CD14-positive monocyte (primary cell): ENCODE data around the gene SEMA3D. TPM values are rescaled to one million over a fixed set of nuclear protein-coding genes. Genes with fewer than 3 reads are reported as not detected.

Source experiments
- DNase-seq, 3 donors: peaks; one replicate each; pipeline ENCODE4 v3.0.0-alpha.2; 2011 to 2022
- H2AFZ ChIP-seq: 2 replicates; pipeline ENCODE4 v1.6.0; 2012; ENCODE audit warnings: mild to moderate bottlenecking, low read depth, low read length, inconsistent platforms; ENCODE audit not compliant: insufficient read depth, poor library complexity, severe bottlenecking
- H3K27ac ChIP-seq, 2 donors: 1 replicate in 1 of 2; 2 replicates in 1 of 2; pipeline ENCODE4 v1.5.1; 2012 to 2013; ENCODE audit warnings: low read length in 2 of 2, control low read depth in 1 of 2, inconsistent platforms in 1 of 2, low read depth in 1 of 2, mild to moderate bottlenecking in 1 of 2
- H3K27me3 ChIP-seq, 2 donors: one replicate each; pipeline versions ENCODE4 v1.6.0 to v1.6.1; 2011 to 2013; ENCODE audit warnings: low read length in 2 of 2; ENCODE audit not compliant: control insufficient read depth in 2 of 2, insufficient read depth in 2 of 2
- H3K36me3 ChIP-seq, 2 donors: replicated peaks in 1 of 2; 1 replicate in 1 of 2; 2 replicates in 1 of 2; pipeline versions ENCODE4 v1.5.1 to v1.6.1; 2012 to 2013; ENCODE audit warnings: low read length in 2 of 2, control low read depth in 1 of 2, inconsistent platforms in 1 of 2, mild to moderate bottlenecking in 1 of 2; ENCODE audit not compliant: insufficient read depth in 2 of 2, control insufficient read depth in 1 of 2
- H3K4me1 ChIP-seq, 2 donors: 1 replicate in 1 of 2; 2 replicates in 1 of 2; pipeline versions ENCODE4 v1.5.1 to v1.6.1; 2012 to 2013; ENCODE audit warnings: low read length in 2 of 2, control low read depth in 1 of 2, inconsistent platforms in 1 of 2, mild to moderate bottlenecking in 1 of 2, moderate library complexity in 1 of 2; ENCODE audit not compliant: insufficient read depth in 2 of 2, control insufficient read depth in 1 of 2
- H3K4me2 ChIP-seq: replicated peaks from 2 replicates; pipeline ENCODE3; 2012; ENCODE audit warnings: low read length, moderate library complexity, mild to moderate bottlenecking; ENCODE audit not compliant: poor library complexity, severe bottlenecking; ENCODE audit errors: extremely low read depth
- H3K4me3 ChIP-seq, 3 experiments: fragments of 200-600 bp in 1 of 3; sonication (generic) in 1 of 3; replicated peaks in 1 of 3; 1 replicate in 2 of 3; 2 replicates in 1 of 3; pipeline ENCODE4 v1.5.1; 2011 to 2013; ENCODE audit warnings: low read length in 3 of 3, mild to moderate bottlenecking in 3 of 3, control low read depth in 2 of 3, low read depth in 2 of 3, inconsistent platforms in 1 of 3, moderate library complexity in 1 of 3
- H3K79me2 ChIP-seq: 2 replicates; pipeline ENCODE4 v1.6.0; 2012; ENCODE audit warnings: mild to moderate bottlenecking, control low read depth, inconsistent platforms, low read length, moderate library complexity; ENCODE audit not compliant: insufficient read depth
- H3K9ac ChIP-seq: 2 replicates; pipeline ENCODE4 v1.6.0; 2017; ENCODE audit warnings: low read length, mild to moderate bottlenecking; ENCODE audit not compliant: insufficient read depth, poor library complexity, severe bottlenecking
- H3K9me3 ChIP-seq, 2 donors: replicated peaks in 1 of 2; 1 replicate in 1 of 2; 2 replicates in 1 of 2; pipeline versions ENCODE4 v1.5.1 to v1.6.1; 2012 to 2013; ENCODE audit warnings: low read length in 2 of 2, control low read depth in 1 of 2; ENCODE audit not compliant: control insufficient read depth in 1 of 2, insufficient read depth in 1 of 2
- H4K20me1 ChIP-seq: 2 replicates; pipeline ENCODE4 v1.6.0; 2012; ENCODE audit warnings: mild to moderate bottlenecking, low read length, control low read depth, moderate library complexity; ENCODE audit not compliant: insufficient read depth
- H3K27ac Mint-ChIP-seq, 7 donors: one replicate each; pipeline ENCODE4 v1.8.0; 2020; ENCODE audit warnings: mild to moderate bottlenecking in 7 of 7, mixed read lengths in 7 of 7, moderate library complexity in 6 of 7, inconsistent platforms in 2 of 7
- H3K27me3 Mint-ChIP-seq, 3 donors: one replicate each; pipeline ENCODE4 v1.8.0; 2021 to 2022; ENCODE audit warnings: low read depth in 3 of 3, mild to moderate bottlenecking in 3 of 3, mixed read lengths in 3 of 3, moderate library complexity in 3 of 3, inconsistent platforms in 1 of 3
- H3K36me3 Mint-ChIP-seq, 2 donors: one replicate each; pipeline ENCODE4 v1.8.0; 2020; ENCODE audit warnings: mixed read lengths in 2 of 2, inconsistent platforms in 1 of 2, mild to moderate bottlenecking in 1 of 2
- H3K4me1 Mint-ChIP-seq: one replicate; pipeline ENCODE4 v1.8.0; 2020; ENCODE audit warnings: mild to moderate bottlenecking, mixed read lengths
- H3K4me3 Mint-ChIP-seq, 2 donors: one replicate each; pipeline ENCODE4 v1.8.0; 2020; ENCODE audit warnings: mild to moderate bottlenecking in 2 of 2, mixed read lengths in 2 of 2, moderate library complexity in 1 of 2
- H3K9me3 Mint-ChIP-seq, 7 donors: one replicate each; pipeline ENCODE4 v1.8.0; 2020 to 2022; ENCODE audit warnings: mixed read lengths in 7 of 7, mild to moderate bottlenecking in 6 of 7, moderate library complexity in 6 of 7, inconsistent platforms in 2 of 7
- WGBS: methylation state at CpG from one replicate; pipeline ENCODE4 v1.1.5; 2013; ENCODE audit warnings: missing lambda C conversion rate; ENCODE audit not compliant: insufficient coverage; 5-methylcytosine and 5-hydroxymethylcytosine counted together
- intact Hi-C, 2 donors: fragments of 100-400 bp; cut with micrococcal nuclease; formaldehyde crosslinking; loops; one replicate each; pipeline versions ENCODE4 v1.15.0 to v1.15.1; 2023
- polyA plus RNA-seq, 3 donors: library from polyadenylated mRNA; depleted of rRNA in 1 of 3; unstranded in 2 of 3; stranded (reverse) in 1 of 3; fragments of 300-500 nt in 2 of 3; fragments of >200 nt in 1 of 3; fragmentation: Illumina TruSeq in 2 of 3; gene quantifications; 1 replicate in 2 of 3; 2 replicates in 1 of 3; pipeline ENCODE4 v1.2.3, GENCODE V29; 2012 to 2021
- TF ChIP-seq, protein P1 (sequence below): fragments of 200-600 bp; IDR thresholded peaks from one replicate; pipeline ENCODE4 v1.8.0; 2022; ENCODE audit warnings: antibody characterized with exemption, mild to moderate bottlenecking

The SEMA3D gene
- polyA plus RNA-seq, 3 donors, result not detected

- peaks cover 0 to 1% of the 10 kb centered on the region in 2 donors for H3K27me3 ChIP-seq
- no peak for DNase-seq
- H3K79me2 ChIP-seq, result no peaks in the 10 kb centered on the region
- no peaks in the 10 kb centered on the region for H3K36me3 ChIP-seq
- intact Hi-C loops, result no loop called here
- 75% methylated on average over 2 of the region's 2 CpGs for WGBS
- peaks cover 1 to 4% (median 2%) of the 10 kb centered on the region in 3 donors for H3K27me3 Mint-ChIP-seq
- H3K4me1 ChIP-seq, result no peaks in the 10 kb centered on the region
- H3K4me2 ChIP-seq, result no peak overlapping the region
- no peak overlapping the region for H3K27ac Mint-ChIP-seq
- H3K27ac ChIP-seq, result no peak overlapping the region
- H3K4me3 Mint-ChIP-seq, result no peak overlapping the region
- peaks cover 14 to 27% (median 22%) of the 10 kb centered on the region in 7 donors for H3K9me3 Mint-ChIP-seq
- no peak overlapping the region for H3K4me3 ChIP-seq
- no peaks in the 10 kb centered on the region for H3K36me3 Mint-ChIP-seq
- H3K4me1 Mint-ChIP-seq, result no peaks in the 10 kb centered on the region
- no peak overlapping the region for H2AFZ ChIP-seq
- peaks cover 8 to 15% of the 10 kb centered on the region in 2 donors for H3K9me3 ChIP-seq
- H3K9ac ChIP-seq, result no peak overlapping the region
- TF ChIP-seq, protein P1, sequence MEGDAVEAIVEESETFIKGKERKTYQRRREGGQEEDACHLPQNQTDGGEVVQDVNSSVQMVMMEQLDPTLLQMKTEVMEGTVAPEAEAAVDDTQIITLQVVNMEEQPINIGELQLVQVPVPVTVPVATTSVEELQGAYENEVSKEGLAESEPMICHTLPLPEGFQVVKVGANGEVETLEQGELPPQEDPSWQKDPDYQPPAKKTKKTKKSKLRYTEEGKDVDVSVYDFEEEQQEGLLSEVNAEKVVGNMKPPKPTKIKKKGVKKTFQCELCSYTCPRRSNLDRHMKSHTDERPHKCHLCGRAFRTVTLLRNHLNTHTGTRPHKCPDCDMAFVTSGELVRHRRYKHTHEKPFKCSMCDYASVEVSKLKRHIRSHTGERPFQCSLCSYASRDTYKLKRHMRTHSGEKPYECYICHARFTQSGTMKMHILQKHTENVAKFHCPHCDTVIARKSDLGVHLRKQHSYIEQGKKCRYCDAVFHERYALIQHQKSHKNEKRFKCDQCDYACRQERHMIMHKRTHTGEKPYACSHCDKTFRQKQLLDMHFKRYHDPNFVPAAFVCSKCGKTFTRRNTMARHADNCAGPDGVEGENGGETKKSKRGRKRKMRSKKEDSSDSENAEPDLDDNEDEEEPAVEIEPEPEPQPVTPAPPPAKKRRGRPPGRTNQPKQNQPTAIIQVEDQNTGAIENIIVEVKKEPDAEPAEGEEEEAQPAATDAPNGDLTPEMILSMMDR, result no peak
- no peaks in the 10 kb centered on the region for H4K20me1 ChIP-seq
Observed at GRCh38 chr7:85178531-85179298, 8.1 kb downstream of the SEMA3D start.

GRCh38 chr7:85177316-85177715 lies 9.5 kb downstream of the SEMA3D start:
- Mint-ChIP-seq H3K36me3 (no peaks in the 10 kb centered on the region), H3K27ac (no peak overlapping the region), H3K4me1 (no peaks in the 10 kb centered on the region), H3K27me3 (no peaks in the 10 kb centered on the region), H3K4me3 (no peak overlapping the region), H3K9me3 (peaks cover 14 to 27% (median 22%) of the 10 kb centered on the region in 7 donors)
- Histone ChIP-seq H3K36me3 (no peaks in the 10 kb centered on the region), H3K4me1 (no peaks in the 10 kb centered on the region), H3K4me2 (no peak overlapping the region), H3K27ac (no peak overlapping the region), H4K20me1 (no peaks in the 10 kb centered on the region), H3K9me3 (peaks cover 8 to 15% of the 10 kb centered on the region in 2 donors), H3K9ac (no peak overlapping the region), H3K27me3 (no peaks in the 10 kb centered on the region), H3K79me2 (no peaks in the 10 kb centered on the region), H3K4me3 (no peak overlapping the region), H2AFZ (no peak overlapping the region)
- no peak for DNase-seq
- TF ChIP-seq, protein P1, result no peak
- intact Hi-C loops, result no loop called here
